Measurements from ENCODE around the gene ADAM12.

Gene ADAM12

GRCh38 chr10:126101325-126101724 lies 287.0 kb downstream of the ADAM12 start:
- FAIRE-seq (no peak), DNase-seq (ENCODE audit: insufficient read length, low spot score) (no peak)
- TF ChIP-seq POLR2A (IDR thresholded peaks at IDR 0.05; ENCODE audit: low read depth, low read length): no peak

- TF ChIP-seq POLR2A (IDR thresholded peaks at IDR 0.05; ENCODE audit: low read depth, low read length): no peak
- DNase-seq (ENCODE audit: insufficient read length, low spot score): no peak
Measured at GRCh38 chr10:126099366-126099765, 288.9 kb downstream of the ADAM12 start.

GRCh38 chr10:126098226-126098581 lies 290.1 kb downstream of the ADAM12 start:
- FAIRE-seq (no peak), DNase-seq (ENCODE audit: insufficient read length, low spot score) (no peak)
- TF ChIP-seq POLR2A (IDR thresholded peaks at IDR 0.05; ENCODE audit: low read depth, low read length): no peak

More at GRCh38 chr10:126099366-126099765, 288.9 kb downstream of the ADAM12 start:
- FAIRE-seq: no peak

GRCh38 chr10:126097558-126098225 lies 290.6 kb downstream of the ADAM12 start:
- no peak for TF ChIP-seq POLR2A (IDR thresholded peaks at IDR 0.05; ENCODE audit: low read depth, low read length)
- DNase-seq (ENCODE audit: insufficient read length, low spot score) (no peak), FAIRE-seq (no peak)

GRCh38 chr10:126094537-126094936 lies 293.7 kb downstream of the ADAM12 start:
- no peak for DNase-seq (ENCODE audit: insufficient read length, low spot score)
- TF ChIP-seq POLR2A (IDR thresholded peaks at IDR 0.05; ENCODE audit: low read depth, low read length): no peak
- no peak for FAIRE-seq

- TF ChIP-seq POLR2A (IDR thresholded peaks at IDR 0.05; ENCODE audit: low read depth, low read length): no peak
- FAIRE-seq (no peak), DNase-seq (ENCODE audit: insufficient read length, low spot score) (no peak)
Measured at GRCh38 chr10:126092366-126093215, 295.7 kb downstream of the ADAM12 start.

- TF ChIP-seq POLR2A (IDR thresholded peaks at IDR 0.05; ENCODE audit: low read depth, low read length): no peak
- FAIRE-seq: peak; percentile 93
- peak; percentile 59 for DNase-seq (ENCODE audit: insufficient read length, low spot score)
Measured at GRCh38 chr10:126090911-126091728, 297.2 kb downstream of the ADAM12 start.

- FAIRE-seq: no peak
- no peak for DNase-seq (ENCODE audit: insufficient read length, low spot score)
- no peak for TF ChIP-seq POLR2A (IDR thresholded peaks at IDR 0.05; ENCODE audit: low read depth, low read length)
Measured at GRCh38 chr10:126090443-126090842, 297.8 kb downstream of the ADAM12 start.

GRCh38 chr10:126087796-126088505 lies 300.3 kb downstream of the ADAM12 start:
- DNase-seq (ENCODE audit: insufficient read length, low spot score) (no peak), FAIRE-seq (no peak)

GRCh38 chr10:126087153-126087680 lies 301.1 kb downstream of the ADAM12 start:
- no peak for TF ChIP-seq POLR2A (IDR thresholded peaks at IDR 0.05; ENCODE audit: low read depth, low read length)
- FAIRE-seq (no peak), DNase-seq (ENCODE audit: insufficient read length, low spot score) (no peak)

More at GRCh38 chr10:126087796-126088505, 300.3 kb downstream of the ADAM12 start:
- TF ChIP-seq POLR2A (IDR thresholded peaks at IDR 0.05; ENCODE audit: low read depth, low read length): no peak

GRCh38 chr10:126085806-126086205 lies 302.5 kb downstream of the ADAM12 start:
- no peak for TF ChIP-seq POLR2A (IDR thresholded peaks at IDR 0.05; ENCODE audit: low read depth, low read length)
- FAIRE-seq (no peak), DNase-seq (ENCODE audit: insufficient read length, low spot score) (no peak)

- no peak for DNase-seq (ENCODE audit: insufficient read length, low spot score)
- no peak for FAIRE-seq
- no peak for TF ChIP-seq POLR2A (IDR thresholded peaks at IDR 0.05; ENCODE audit: low read depth, low read length)
Measured at GRCh38 chr10:126084369-126084768, 303.9 kb downstream of the ADAM12 start.

- TF ChIP-seq POLR2A (IDR thresholded peaks at IDR 0.05; ENCODE audit: low read depth, low read length): no peak
- FAIRE-seq: no peak
- DNase-seq (ENCODE audit: insufficient read length, low spot score): no peak
Measured at GRCh38 chr10:126083009-126083408, 305.3 kb downstream of the ADAM12 start.

All from H54 (cell line).